PFSK-1 (cell line): ENCODE data around the gene RAB6A.

ENCODE experiments used
- POLR2AphosphoS5 ChIP-seq: IDR thresholded peaks from 2 replicates; pipeline ENCODE4 v1.6.1; 2012; ENCODE audit warnings: low read depth, mild to moderate bottlenecking, control low read depth, low read length, moderate library complexity
- REST ChIP-seq, 2 experiments: IDR thresholded peaks; 2 replicates each; pipeline versions ENCODE4 v1.6.1 to v1.8.0; 2011 to 2012; ENCODE audit warnings: low read depth in 2 of 2, low read length in 2 of 2, control low read depth in 1 of 2, inconsistent platforms in 1 of 2, mild to moderate bottlenecking in 1 of 2, moderate library complexity in 1 of 2; ENCODE audit not compliant: insufficient read depth in 1 of 2
- SIN3A ChIP-seq: IDR thresholded peaks from 2 replicates; pipeline ENCODE4 v1.6.1; 2012; ENCODE audit warnings: mild to moderate bottlenecking, low read length, moderate library complexity, borderline replicate concordance; ENCODE audit not compliant: insufficient read depth
- TAF1 ChIP-seq: IDR thresholded peaks from 2 replicates; pipeline ENCODE4 v1.6.1; 2012; ENCODE audit warnings: low read length, control low read depth, borderline replicate concordance; ENCODE audit not compliant: insufficient read depth

DNA sequence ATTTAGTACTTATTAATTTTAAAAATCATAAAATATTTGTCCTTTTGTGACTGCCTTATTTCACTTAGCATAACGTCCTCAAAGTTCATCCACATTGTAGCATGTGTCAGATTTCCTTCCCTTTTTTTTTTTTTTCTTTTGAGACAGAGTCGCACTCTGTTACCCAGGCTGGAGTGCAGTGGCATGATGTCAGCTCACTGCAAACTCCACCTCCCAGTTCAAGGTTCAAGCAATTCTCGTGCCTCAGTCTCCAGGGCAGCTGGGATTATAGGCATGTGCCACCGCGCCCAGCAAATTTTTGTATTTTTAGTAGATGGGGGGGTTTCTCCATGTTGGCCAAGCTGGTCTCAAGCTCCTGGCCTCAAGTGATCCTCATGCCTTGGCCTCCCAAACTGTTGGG is 10.6 kb downstream of the RAB6A start:
- TF ChIP-seq TAF1 = no peak
- TF ChIP-seq REST (IDR thresholded peaks at IDR 0.05; ENCODE audit: insufficient read depth in 1 of 2, low read depth in 2 of 2, low read length in 2 of 2) = no peak
- TF ChIP-seq SIN3A = no peak
- no peak for TF ChIP-seq POLR2AphosphoS5
